HG03565 (cell line): ENCODE measurements around the gene SAMSN1.
"Not testable (repeated sequence)": the region's sequence is repeated elsewhere in the genome, so short reads cannot be mapped to it uniquely, and the experiment has no call there.

ENCODE experiments used
- ATAC-seq: cut with Tn5 transposase; IDR thresholded peaks from one replicate; pipeline ENCODE4 v1.9.1; 2021; ENCODE audit warnings: mild to moderate bottlenecking, moderate library complexity; ENCODE audit not compliant: unreplicated experiment

SAMSN1 gene

DNA sequence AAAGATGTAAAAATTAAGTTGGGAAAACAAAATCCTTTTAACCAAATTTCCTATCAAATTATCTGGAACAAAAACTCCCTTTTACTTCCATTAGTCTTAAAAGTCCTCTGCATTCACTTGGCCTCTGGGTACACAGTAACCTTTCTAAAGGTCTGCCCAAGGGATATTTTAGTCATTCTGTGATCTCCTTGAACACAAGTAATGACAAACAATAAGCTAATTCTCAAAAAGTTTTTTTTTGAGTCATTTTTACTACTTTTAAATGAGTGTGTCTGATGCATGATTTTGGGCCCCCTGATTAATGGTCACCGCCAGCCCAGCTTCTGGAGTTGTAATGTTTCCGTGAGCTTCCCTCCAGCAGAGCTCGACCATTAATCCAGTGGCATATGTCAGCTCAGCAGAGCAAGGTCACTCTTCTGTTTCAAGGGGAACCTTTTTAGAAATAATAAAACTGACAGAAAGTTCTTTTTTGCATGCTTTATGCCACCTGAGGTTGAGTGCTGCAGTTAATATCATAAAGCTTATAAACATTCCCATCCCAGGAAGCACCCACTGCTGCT, 14.3 kb downstream of the SAMSN1 start:
- no peak for ATAC-seq

DNA sequence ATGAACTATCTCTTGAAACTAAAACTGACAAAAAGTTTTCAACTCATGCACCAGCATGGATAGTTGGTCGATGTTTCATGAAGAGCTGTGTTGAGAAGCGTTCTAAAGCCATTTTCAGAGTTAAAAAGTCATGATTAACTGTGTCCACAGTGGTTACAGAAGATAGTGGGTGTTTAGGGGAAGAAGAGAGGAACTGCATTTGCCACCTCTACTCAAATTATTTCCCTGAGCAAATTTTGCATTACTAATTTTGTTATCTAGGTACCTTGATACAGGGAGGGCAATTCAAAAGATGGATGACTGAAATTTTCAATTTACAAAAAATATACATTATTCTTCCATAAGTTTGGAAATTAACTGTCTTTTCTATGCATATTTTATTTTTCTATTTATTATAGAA, 15.5 kb downstream of the SAMSN1 start:
- no peak for ATAC-seq

GRCh38 chr21:14528815-14529214, 17.3 kb downstream of the SAMSN1 start:
- ATAC-seq = no peak

GRCh38 chr21:14527696-14528652, 18.1 kb downstream of the SAMSN1 start:
- no peak for ATAC-seq

DNA sequence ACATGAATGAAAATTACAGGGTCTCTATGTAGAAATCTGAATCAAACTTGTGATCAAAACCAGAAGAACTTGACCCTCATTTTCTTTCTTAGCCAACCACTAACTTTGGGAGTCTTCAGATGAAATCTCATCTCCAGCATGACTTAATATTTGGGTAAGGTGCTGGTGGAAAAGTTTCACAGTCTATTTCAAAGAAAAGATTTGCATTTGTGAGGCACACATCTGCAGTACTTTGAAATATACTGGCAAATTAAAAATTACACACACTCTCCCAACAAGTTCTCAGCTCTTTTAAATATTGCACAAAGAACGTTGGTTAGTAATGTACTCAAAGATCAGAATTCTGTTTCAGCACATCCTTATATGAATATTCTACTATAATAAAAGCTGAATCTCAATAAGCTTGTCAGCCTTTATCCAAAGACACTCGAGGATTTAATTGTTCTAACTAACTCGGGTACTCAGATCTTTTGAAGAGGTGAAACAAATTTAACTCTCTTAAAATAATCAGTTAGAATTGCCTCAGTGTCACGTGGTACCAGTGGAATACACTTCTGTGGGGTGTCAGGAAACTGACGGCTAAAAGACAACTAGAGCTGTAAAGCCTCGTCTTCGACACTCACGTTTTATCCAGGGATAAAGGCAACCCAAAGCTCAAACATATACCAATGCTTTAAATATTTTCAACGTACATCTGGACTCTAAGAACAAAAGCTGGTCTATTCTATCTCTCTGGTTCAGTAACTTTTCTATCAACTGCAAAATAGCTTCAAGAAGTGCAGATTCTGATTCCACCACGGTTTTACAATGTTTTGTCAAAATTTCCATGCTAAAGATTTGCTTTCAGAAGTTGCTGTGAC, 19.0 kb downstream of the SAMSN1 start:
- ATAC-seq = no peak

GRCh38 chr21:14526199-14526598, 19.9 kb downstream of the SAMSN1 start:
- ATAC-seq = no peak

DNA sequence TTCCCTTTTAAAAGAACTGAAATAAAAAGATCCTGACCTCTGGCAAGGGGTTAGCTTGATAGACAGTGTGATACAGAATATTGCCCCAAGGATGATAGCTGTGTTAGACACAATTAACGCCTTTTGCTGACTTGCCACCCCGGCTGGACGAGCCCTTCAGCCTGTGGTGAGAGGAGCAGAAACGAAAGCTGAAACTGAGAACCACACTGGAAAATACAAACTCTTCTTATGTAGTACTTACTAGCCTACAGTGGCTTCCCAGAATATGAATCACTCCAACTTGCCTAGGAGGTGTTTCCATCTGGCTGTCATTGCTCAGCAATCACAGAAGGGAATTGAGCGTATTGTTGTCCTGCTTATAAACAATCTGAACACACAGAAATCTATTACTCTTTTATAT, 22.9 kb downstream of the SAMSN1 start:
- peak; percentile 75 for ATAC-seq

DNA sequence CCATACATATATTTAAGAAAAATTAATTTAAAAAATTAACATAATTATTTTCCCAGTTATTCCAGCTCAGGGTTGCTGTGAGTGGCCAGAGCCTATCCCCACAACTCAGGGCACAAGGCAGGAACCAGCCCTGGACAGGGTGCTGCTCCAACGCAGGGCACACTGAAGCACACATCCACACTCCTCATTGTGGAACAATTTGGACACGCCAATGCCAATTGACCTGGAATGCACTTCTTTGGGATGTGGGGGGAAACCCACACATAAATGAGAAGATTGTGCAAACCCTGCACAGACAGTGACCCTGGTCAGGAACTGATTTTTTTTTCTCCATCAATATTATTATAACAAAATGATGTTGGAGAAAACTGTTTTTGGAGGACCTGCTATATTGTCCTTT, 23.4 kb downstream of the SAMSN1 start:
- ATAC-seq = no peak

DNA sequence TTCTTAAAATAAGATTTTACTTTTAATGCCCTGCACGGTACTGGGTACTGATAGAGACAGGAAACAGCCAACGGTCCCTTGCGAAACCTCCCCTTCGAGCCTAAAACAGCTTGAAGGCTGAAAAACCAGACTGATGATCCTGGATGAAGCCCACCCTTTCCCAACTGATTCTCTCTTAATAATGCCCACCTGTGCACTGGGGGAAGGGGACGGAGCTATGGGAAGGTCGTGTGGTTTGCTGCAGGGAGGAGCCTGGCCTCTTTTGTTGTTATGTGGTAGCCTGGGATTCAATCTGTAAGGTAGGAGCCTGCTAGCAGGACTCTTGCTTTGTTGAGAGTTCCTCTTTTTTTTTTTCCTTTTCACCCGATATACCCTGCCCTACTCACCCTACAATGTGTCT, 25.6 kb downstream of the SAMSN1 start:
- no peak for ATAC-seq

- ATAC-seq = no peak
Observed at GRCh38 chr21:14519000-14519399, 27.1 kb downstream of the SAMSN1 start.

DNA sequence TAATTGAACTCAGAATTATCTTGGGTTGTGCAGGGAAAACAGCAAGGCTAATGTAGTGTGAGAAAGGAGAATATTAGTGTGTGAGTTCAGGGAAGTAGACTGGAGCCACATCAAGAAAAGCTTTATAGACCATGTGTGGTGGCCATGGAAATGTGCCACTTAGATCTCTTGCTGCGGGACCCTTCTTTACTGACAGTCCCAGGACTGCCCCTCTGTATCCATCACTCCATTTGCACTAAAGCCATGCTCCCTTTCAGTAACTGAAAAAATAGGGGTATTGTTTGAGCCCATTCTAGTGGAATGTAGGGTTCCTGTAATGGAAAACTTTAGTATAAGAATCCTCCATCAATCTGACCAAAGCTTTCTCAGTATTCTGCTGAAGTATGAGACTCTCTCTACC, 32.3 kb downstream of the SAMSN1 start:
- ATAC-seq = no peak

DNA sequence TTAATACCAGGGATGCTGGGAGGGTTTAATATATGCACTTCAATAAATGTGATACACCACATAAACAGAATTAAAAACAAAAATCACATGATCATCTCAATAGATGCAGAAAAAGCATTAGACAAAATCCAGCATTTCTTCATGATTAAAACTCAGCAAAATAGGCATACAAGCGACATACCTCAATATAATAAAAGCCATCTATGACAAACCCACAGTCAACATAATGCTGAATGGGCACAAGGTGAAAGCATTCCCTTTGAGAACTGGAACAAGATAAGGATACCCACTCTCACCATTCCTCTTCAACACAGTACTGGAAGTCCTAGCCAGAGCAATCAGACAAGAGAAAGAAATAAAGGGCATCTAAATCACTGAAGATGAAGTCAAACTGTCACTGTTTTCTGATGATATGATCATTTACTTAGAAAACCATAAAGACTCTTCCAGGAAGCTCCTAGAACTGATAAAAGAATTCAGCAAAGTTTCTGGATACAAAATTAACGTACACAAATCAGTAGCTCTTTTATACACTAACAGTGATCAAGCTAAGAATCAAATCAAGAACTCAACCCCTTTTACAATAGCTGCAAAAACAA, 39.2 kb downstream of the SAMSN1 start:
- ATAC-seq = not testable (repeated sequence)

- ATAC-seq = no peak
Observed at GRCh38 chr21:14500873-14501272, 45.2 kb downstream of the SAMSN1 start.

- no peak for ATAC-seq
Observed at GRCh38 chr21:14499316-14499715, 46.8 kb downstream of the SAMSN1 start.

- ATAC-seq = no peak
Observed at GRCh38 chr21:14497825-14498224, 48.3 kb downstream of the SAMSN1 start.

DNA sequence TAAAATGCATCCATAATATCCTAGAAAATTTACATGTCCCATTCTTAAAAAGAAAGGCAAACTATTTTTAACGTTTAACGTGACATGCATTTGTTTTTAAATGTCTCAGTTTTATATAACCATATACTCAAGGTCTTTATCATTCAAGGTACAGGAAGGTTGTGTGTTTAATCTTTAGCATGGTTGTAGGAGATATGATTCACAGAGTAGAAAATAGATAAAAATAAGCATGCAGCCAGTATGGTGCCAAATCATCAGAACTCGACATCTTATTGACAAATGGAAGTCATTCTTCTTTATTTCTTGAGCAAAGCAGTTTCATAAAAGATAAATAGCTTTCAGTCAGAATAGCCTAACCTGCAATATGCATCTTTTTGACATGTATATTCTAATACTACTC, 51.0 kb downstream of the SAMSN1 start:
- no peak for ATAC-seq

DNA sequence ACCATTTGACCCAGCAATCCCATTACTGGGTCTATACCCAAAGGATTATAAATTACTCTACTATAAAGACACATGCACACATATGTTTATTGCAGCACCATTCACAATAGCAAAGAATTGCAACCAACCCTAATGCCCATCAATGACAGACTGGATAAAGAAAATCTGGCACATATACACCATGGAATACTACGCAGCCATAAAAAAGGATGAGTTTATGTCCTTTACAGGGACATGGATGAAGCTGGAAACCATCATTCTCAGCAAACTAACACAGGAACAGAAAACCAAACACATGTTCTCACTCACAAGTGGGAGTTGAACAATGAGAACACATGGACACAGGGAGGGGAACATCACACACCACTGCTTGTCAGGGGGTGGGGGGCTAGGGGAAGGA, 51.9 kb downstream of the SAMSN1 start:
- ATAC-seq = not testable (repeated sequence)

GRCh38 chr21:14493731-14494130, 52.4 kb downstream of the SAMSN1 start:
- no peak for ATAC-seq

DNA sequence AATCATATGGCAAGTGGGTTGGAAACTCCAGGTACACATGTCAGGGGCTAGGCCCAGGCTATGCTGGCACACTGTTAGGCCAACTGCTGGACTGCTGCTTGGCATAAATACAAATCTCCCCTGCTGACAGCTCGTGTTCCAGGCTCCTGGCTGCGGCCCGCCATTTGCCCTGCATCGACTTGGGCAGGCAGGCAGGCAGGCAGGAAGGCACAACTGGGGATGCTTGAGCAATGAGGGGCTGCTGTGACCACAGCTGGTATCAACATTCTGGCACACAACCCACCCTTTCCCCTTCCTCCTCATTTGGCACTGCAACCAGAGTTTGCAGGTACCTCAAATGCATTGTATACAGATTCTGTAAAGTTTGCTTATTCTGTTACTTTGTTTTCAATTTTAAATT, 53.2 kb downstream of the SAMSN1 start:
- ATAC-seq = no peak

DNA sequence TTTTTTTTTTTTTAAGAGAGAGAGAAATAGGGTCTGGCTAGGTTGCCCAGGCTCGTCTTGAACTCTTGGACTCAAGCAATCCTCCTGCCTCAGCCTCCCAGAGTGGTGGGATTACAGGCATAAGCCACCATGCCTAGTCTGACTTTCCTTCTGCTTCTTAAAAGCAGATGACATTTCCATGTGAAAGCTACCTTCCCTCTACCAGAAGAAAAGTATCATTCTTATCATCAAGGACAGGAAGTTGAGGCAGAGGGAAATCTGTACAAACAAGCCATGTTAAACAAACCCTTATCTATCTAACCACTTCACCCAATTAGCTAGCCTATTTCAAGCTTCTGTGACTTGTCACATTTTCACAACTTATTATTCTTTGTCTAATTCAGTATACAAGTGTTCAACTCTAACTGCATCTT, 54.8 kb downstream of the SAMSN1 start:
- ATAC-seq = no peak

DNA sequence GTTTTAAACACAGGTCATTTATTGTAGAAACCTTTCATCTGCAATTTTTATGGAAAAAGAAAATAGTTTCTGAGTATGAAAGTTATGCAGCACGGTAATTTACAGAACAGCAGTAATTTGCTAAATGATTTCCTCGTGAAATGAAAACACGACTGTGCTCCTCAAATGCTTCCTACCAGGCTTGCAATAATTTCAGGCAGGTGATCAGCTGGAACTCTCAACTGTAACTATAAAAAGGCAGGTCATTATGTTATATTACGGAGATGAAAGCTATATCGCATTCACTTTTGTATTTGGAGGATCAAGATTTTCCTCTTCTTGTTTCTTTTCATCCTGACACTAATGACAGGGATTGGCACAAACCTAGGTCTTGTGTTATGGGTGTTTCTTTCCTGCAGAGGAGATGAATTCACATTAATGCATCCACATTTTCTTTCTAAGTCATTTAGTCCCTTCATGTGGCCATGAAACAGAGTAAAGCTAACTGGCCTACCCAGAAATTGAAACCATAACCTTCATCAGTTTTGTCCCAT, 57.4 kb downstream of the SAMSN1 start:
- ATAC-seq = no peak
